ENCODE measurements around the gene P3H2.
"Not testable (repeated sequence)": the region's sequence is repeated elsewhere in the genome, so short reads cannot be mapped to it uniquely, and the experiment has no call there.

Gene P3H2

DNA sequence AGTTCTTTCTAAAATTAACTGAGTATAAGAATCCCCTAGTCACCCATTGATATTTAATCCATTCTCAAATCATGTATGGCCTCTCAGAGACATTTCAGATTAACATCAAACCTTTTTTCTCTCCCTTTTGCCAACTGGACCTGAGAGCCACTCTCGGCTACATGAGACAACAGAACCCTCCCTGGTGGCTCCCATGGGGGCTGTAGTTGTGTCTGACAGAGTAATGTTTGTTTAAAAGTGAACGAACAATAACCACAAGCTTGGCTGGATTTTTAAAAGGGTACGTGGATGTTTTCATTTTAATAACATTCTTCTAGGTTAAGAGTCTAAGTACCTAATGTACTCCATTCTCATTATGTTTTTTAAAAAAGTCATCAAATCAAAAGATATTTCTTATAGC is 37.1 kb downstream of the P3H2 start:
- Histone ChIP-seq H3K36me3 (ENCODE audit: insufficient read depth, low read length) (no peaks in the 10 kb centered on the region), H2AFZ (ENCODE audit: low read depth, low read length) (no peak overlapping the region), H3K27me3 (ENCODE audit: insufficient read depth, low read length, poor library complexity) (no peaks in the 10 kb centered on the region), H3K9me3 (ENCODE audit: insufficient read depth, low read length, severe bottlenecking) (no peaks in the 10 kb centered on the region), H3K4me3 (ENCODE audit: low read depth in 1 of 2, low read length in 2 of 2) (no peak overlapping the region), H3K4me1 (ENCODE audit: insufficient read depth, low read length) (no peaks in the 10 kb centered on the region), H3K79me2 (ENCODE audit: insufficient read depth, low read length) (no peaks in the 10 kb centered on the region), H3K4me2 (ENCODE audit: insufficient read depth, low read length) (no peak overlapping the region), H3K27ac (ENCODE audit: low read length) (no peak overlapping the region), H4K20me1 (ENCODE audit: insufficient read depth, low read length) (no peaks in the 10 kb centered on the region), H3K9ac (ENCODE audit: low read depth, low read length) (no peak overlapping the region)
- ATAC-seq (ENCODE audit: insufficient read depth, low read depth), result no peak
- TF ChIP-seq EZH2 (IDR thresholded peaks at IDR 0.05; ENCODE audit: borderline replicate concordance, low read depth, low read length, severe bottlenecking), result no peak
- TF ChIP-seq, protein P1, sequence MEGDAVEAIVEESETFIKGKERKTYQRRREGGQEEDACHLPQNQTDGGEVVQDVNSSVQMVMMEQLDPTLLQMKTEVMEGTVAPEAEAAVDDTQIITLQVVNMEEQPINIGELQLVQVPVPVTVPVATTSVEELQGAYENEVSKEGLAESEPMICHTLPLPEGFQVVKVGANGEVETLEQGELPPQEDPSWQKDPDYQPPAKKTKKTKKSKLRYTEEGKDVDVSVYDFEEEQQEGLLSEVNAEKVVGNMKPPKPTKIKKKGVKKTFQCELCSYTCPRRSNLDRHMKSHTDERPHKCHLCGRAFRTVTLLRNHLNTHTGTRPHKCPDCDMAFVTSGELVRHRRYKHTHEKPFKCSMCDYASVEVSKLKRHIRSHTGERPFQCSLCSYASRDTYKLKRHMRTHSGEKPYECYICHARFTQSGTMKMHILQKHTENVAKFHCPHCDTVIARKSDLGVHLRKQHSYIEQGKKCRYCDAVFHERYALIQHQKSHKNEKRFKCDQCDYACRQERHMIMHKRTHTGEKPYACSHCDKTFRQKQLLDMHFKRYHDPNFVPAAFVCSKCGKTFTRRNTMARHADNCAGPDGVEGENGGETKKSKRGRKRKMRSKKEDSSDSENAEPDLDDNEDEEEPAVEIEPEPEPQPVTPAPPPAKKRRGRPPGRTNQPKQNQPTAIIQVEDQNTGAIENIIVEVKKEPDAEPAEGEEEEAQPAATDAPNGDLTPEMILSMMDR (IDR thresholded peaks at IDR 0.05; ENCODE audit: borderline replicate concordance, extremely low read depth, low read length, poor library complexity, severe bottlenecking), result no peak
- no peak for DNase-seq

DNA sequence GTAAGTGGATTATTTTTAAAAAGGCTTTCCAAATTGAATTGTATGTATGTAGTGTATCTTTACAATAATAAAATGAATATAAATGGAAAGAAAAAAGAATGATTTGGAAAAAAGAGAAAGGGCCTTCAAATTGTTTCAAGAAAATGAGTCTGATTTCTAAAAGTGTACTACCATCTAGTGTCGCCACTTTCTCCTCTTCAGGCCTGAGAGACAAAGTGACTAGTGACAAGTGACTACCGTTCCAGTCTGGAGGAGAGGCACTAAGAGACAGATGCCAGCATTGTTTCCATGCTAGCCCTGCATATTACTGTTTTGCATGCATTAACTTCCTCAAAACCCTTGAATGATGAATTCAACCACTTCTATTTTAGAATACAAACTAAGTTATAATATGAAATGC is 39.3 kb downstream of the P3H2 start:
- TF ChIP-seq EZH2 (IDR thresholded peaks at IDR 0.05; ENCODE audit: borderline replicate concordance, low read depth, low read length, severe bottlenecking), result no peak
- TF ChIP-seq, protein P1 (IDR thresholded peaks at IDR 0.05; ENCODE audit: borderline replicate concordance, extremely low read depth, low read length, poor library complexity, severe bottlenecking), result no peak
- peaks cover under 1% of the 10 kb centered on the region for H3K27me3 ChIP-seq (ENCODE audit: insufficient read depth, low read length, poor library complexity)
- H3K27ac ChIP-seq (ENCODE audit: low read length), result no peak overlapping the region
- H3K36me3 ChIP-seq (ENCODE audit: insufficient read depth, low read length), result no peaks in the 10 kb centered on the region
- no peak overlapping the region for H3K9ac ChIP-seq (ENCODE audit: low read depth, low read length)
- no peak overlapping the region for H2AFZ ChIP-seq (ENCODE audit: low read depth, low read length)
- H3K9me3 ChIP-seq (ENCODE audit: insufficient read depth, low read length, severe bottlenecking), result no peaks in the 10 kb centered on the region
- no peak for ATAC-seq (ENCODE audit: insufficient read depth, low read depth)
- no peaks in the 10 kb centered on the region for H3K4me1 ChIP-seq (ENCODE audit: insufficient read depth, low read length)
- no peaks in the 10 kb centered on the region for H4K20me1 ChIP-seq (ENCODE audit: insufficient read depth, low read length)
- H3K79me2 ChIP-seq (ENCODE audit: insufficient read depth, low read length), result no peaks in the 10 kb centered on the region
- no peak overlapping the region for H3K4me2 ChIP-seq (ENCODE audit: insufficient read depth, low read length)
- H3K4me3 ChIP-seq (ENCODE audit: low read depth in 1 of 2, low read length in 2 of 2), result no peak overlapping the region
- DNase-seq, result no peak

DNA sequence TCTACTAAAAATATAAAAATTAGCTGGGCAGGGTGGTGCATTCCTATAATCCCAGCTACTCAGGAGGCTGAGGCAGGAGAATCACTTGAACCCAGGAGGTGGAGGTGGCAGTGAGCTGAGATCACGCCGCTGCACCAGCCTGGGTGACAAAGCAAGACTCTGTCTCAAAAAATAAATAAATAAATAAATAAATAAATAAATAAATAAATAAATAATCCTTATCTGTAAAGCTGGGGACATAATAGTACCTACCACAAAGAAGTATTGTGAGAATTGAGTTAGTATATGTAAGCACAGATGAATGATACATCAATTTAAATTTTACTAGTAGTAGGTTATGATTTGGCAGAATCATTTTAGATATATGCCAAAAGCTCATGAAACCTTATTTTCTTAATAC is 41.5 kb downstream of the P3H2 start:
- H3K79me2 ChIP-seq (ENCODE audit: insufficient read depth, low read length); H3K9me3 ChIP-seq (ENCODE audit: insufficient read depth, low read length, severe bottlenecking); H3K36me3 ChIP-seq (ENCODE audit: insufficient read depth, low read length); DNase-seq; H4K20me1 ChIP-seq (ENCODE audit: insufficient read depth, low read length); H3K27me3 ChIP-seq (ENCODE audit: insufficient read depth, low read length, poor library complexity); H3K4me1 ChIP-seq (ENCODE audit: insufficient read depth, low read length); H3K27ac ChIP-seq (ENCODE audit: low read length); H3K4me3 ChIP-seq (ENCODE audit: low read depth in 1 of 2, low read length in 2 of 2); ATAC-seq (ENCODE audit: insufficient read depth, low read depth); H3K9ac ChIP-seq (ENCODE audit: low read depth, low read length); H3K4me2 ChIP-seq (ENCODE audit: insufficient read depth, low read length); H2AFZ ChIP-seq (ENCODE audit: low read depth, low read length): not testable (repeated sequence)

DNA sequence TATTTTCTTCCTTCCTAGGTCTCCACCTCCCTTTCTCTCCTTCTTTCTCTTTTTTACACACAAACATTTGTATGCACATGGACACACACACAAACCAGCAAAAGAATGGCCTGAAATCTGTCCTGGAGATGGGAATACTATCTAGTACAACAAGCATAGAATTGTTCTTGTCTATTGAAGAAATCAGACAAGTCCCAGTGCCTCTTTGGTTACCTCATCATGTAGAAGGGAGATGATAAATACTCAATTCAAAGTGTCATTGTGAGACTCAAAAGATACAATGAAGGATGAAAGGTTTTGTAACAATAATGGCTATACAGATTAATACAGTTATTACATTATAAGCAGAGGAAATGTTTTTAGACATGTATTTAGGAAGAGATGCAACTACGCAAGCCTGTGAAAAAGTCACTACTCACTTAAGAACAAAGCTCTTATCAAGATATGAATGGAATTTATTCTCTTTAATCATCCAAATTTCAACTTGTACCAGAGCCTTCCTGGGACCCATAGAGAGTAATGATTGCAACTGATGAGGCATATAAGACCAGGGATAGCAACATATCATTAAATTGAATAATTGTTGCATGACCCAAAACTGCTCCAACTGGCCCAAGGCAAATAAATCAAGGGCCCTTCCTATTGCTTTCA is 43.2 kb downstream of the P3H2 start:
- H2AFZ ChIP-seq (ENCODE audit: low read depth, low read length), result no peak overlapping the region
- no peak for DNase-seq
- H3K27me3 ChIP-seq (ENCODE audit: insufficient read depth, low read length, poor library complexity), result peaks cover 3% of the 10 kb centered on the region
- H3K4me1 ChIP-seq (ENCODE audit: insufficient read depth, low read length), result no peaks in the 10 kb centered on the region
- ATAC-seq (ENCODE audit: insufficient read depth, low read depth), result no peak
- H3K79me2 ChIP-seq (ENCODE audit: insufficient read depth, low read length), result no peaks in the 10 kb centered on the region
- H3K4me3 ChIP-seq (ENCODE audit: low read depth in 1 of 2, low read length in 2 of 2), result no peak overlapping the region
- H4K20me1 ChIP-seq (ENCODE audit: insufficient read depth, low read length), result no peaks in the 10 kb centered on the region
- no peak for TF ChIP-seq EZH2 (IDR thresholded peaks at IDR 0.05; ENCODE audit: borderline replicate concordance, low read depth, low read length, severe bottlenecking)
- TF ChIP-seq, protein P1 (IDR thresholded peaks at IDR 0.05; ENCODE audit: borderline replicate concordance, extremely low read depth, low read length, poor library complexity, severe bottlenecking), result no peak
- H3K4me2 ChIP-seq (ENCODE audit: insufficient read depth, low read length), result no peak overlapping the region
- no peaks in the 10 kb centered on the region for H3K36me3 ChIP-seq (ENCODE audit: insufficient read depth, low read length)
- no peaks in the 10 kb centered on the region for H3K9me3 ChIP-seq (ENCODE audit: insufficient read depth, low read length, severe bottlenecking)
- no peak overlapping the region for H3K27ac ChIP-seq (ENCODE audit: low read length)
- no peak overlapping the region for H3K9ac ChIP-seq (ENCODE audit: low read depth, low read length)
